WI38 (cell line): Measurements from ENCODE around the gene PPIF.

Experiments
- H3K4me3 ChIP-seq: 2 replicates; pipeline ENCODE4 v1.5.1; 2011; ENCODE audit warnings: low read depth, mild to moderate bottlenecking, control low read depth, low read length
- CTCF ChIP-seq: IDR thresholded peaks from 2 replicates; pipeline ENCODE4 v1.5.1; 2012; ENCODE audit warnings: low read depth, mild to moderate bottlenecking, control low read depth, low read length

PPIF gene

GRCh38 chr10:79356104-79356503 is 8.8 kb downstream of the PPIF start:
- no peak overlapping the region for H3K4me3 ChIP-seq
- TF ChIP-seq CTCF, result no peak

- TF ChIP-seq CTCF, result no peak
- no peak overlapping the region for H3K4me3 ChIP-seq
These were observed 9.9 kb downstream of the PPIF start for GRCh38 chr10:79357180-79357579.

- H3K4me3 ChIP-seq, result no peak overlapping the region
- TF ChIP-seq CTCF, result no peak
These were observed 11.5 kb downstream of the PPIF start for GRCh38 chr10:79358811-79359210.

DNA sequence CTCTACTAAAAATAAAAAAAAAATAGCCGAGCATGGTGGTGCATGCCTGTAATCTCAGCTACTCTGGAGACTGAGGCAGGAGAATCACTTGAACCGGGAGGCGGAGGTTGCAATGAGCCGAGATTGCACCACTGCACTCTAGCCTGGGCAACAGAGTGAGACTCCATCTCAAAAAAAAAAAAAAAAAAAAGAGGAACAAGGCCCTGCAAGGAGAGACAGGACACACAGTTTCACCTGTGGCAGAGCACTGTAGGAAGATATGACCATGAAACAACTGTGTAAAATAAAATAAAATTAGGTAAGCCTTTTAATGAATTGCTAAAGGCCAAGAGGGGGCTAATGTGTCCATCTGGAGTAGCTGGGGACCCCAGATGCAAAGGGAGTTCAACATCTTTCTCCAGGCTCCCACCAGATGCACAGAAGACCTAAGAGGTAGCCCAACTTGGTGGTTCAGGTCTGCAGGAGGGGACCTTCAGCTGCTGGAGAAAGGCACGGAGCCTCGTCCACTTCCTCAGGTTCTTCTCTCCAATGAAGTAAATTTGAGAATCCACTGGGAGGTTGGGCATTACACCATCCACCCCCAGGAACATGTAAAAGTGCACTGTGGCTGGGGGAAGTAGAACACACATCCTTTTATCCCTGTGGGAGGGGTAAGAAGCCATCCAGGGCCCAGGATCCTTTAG is 12.7 kb downstream of the PPIF start:
- H3K4me3 ChIP-seq, result no peak overlapping the region
- TF ChIP-seq CTCF, result no peak

DNA sequence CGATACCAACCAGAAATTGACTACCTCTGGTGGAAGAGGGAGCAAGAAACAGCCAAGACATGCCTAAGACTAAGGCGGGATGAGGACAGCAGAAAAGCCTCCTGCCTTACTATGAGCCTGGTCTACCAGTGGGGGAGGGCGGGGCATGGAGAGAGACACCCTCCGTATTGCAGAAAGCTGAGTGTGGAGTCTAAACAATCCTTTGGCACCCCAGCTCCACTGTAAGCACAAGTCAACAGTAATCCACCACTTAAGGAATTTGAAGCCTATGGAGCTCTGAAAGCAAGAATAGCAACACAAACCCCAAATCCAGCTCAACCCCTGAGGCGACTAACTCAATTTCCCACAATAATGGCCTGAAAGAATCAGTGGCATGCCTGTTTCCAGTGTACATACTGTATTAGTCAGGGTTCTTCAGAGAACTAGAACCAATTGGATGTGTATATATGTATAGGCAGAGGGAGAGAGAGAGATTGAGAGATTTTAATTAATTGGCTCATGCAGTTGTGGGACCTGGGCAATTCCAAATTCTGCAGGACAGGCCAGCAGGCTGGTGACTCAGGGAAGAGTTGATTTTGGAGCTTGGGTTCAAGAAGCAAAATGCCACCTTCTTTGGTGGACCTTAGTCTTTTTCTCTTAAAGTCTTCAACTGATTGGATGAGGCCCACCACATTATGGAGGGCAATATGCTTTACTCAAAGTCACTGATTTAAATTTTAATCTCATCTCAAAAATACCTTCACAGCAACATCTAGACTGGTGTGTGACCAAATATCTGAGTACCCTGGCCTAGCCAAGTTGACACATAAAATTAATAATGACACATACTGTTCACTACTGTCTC is 13.5 kb downstream of the PPIF start:
- no peak overlapping the region for H3K4me3 ChIP-seq
- TF ChIP-seq CTCF, result no peak

GRCh38 chr10:79361726-79362397 is 14.6 kb downstream of the PPIF start:
- no peak overlapping the region for H3K4me3 ChIP-seq
- TF ChIP-seq CTCF, result no peak
